ENCODE data around the gene ABCC4. TPM values are rescaled to one million over a fixed set of nuclear protein-coding genes. Genes with fewer than 3 reads are reported as not detected.

The ABCC4 gene
- total and polyA plus RNA-seq, 2 donors (not counting 1 experiment from before 2014, with no cell fraction given): 35.2 to 98.8 TPM

- Histone ChIP-seq H3K4me1 (ENCODE audit: control insufficient read depth, extremely low read depth, insufficient read depth, low read length) (no peaks in the 10 kb centered on the region), H3K27ac (ENCODE audit: insufficient read depth, low read length) (no peak overlapping the region), H2AFZ (ENCODE audit: low read length) (no peak overlapping the region), H3K9ac (ENCODE audit: insufficient read depth, low read length) (no peak overlapping the region), H3K79me2 (ENCODE audit: control insufficient read depth, insufficient read depth, low read length) (no peaks in the 10 kb centered on the region), H3K4me2 (ENCODE audit: extremely low read depth, insufficient read depth, low read length) (no peak overlapping the region), H3K9me3 (ENCODE audit: control insufficient read depth, insufficient read depth, low read depth, low read length) (no peaks in the 10 kb centered on the region), H3K4me3 (replicated peaks in 1 of 4; ENCODE audit: control extremely low read depth in 1 of 4, insufficient read depth in 1 of 4, low read depth in 3 of 4, low read length in 4 of 4) (no peak overlapping the region), H4K20me1 (ENCODE audit: control insufficient read depth, extremely low read depth, insufficient read depth, low read length) (no peaks in the 10 kb centered on the region), H3K36me3 (ENCODE audit: control insufficient read depth, insufficient read depth, low read length) (no peaks in the 10 kb centered on the region), H3K27me3 (ENCODE audit: control insufficient read depth, insufficient read depth, low read length) (no peaks in the 10 kb centered on the region)
- no peak for TF ChIP-seq CTCF (conservative IDR thresholded peaks at IDR 0.05 in 1 of 2, IDR thresholded peaks at IDR 0.05 in 1 of 2; ENCODE audit: low read depth in 1 of 2, low read length in 2 of 2)
- TF ChIP-seq EZH2 (IDR thresholded peaks at IDR 0.05; ENCODE audit: low read length, missing control alignments): no peak
- DNase-seq (ENCODE audit: low read depth in 2 of 2): no peak
These were observed 150.7 kb downstream of the ABCC4 start for GRCh38 chr13:95150555-95150954.

GRCh38 chr13:95146486-95146885 is 154.8 kb downstream of the ABCC4 start:
- H2AFZ ChIP-seq (ENCODE audit: low read length): no peak overlapping the region
- no peak for DNase-seq (ENCODE audit: low read depth in 2 of 2)
- no peaks in the 10 kb centered on the region for H4K20me1 ChIP-seq (ENCODE audit: control insufficient read depth, extremely low read depth, insufficient read depth, low read length)
- no peaks in the 10 kb centered on the region for H3K9me3 ChIP-seq (ENCODE audit: control insufficient read depth, insufficient read depth, low read depth, low read length)
- no peak overlapping the region for H3K27ac ChIP-seq (ENCODE audit: insufficient read depth, low read length)
- H3K27me3 ChIP-seq (ENCODE audit: control insufficient read depth, insufficient read depth, low read length): no peaks in the 10 kb centered on the region
- TF ChIP-seq EZH2 (IDR thresholded peaks at IDR 0.05; ENCODE audit: low read length, missing control alignments) (no peak), CTCF (conservative IDR thresholded peaks at IDR 0.05 in 1 of 2, IDR thresholded peaks at IDR 0.05 in 1 of 2; ENCODE audit: low read depth in 1 of 2, low read length in 2 of 2) (no peak)
- H3K36me3 ChIP-seq (ENCODE audit: control insufficient read depth, insufficient read depth, low read length): no peaks in the 10 kb centered on the region
- H3K4me2 ChIP-seq (ENCODE audit: extremely low read depth, insufficient read depth, low read length): no peak overlapping the region
- no peaks in the 10 kb centered on the region for H3K79me2 ChIP-seq (ENCODE audit: control insufficient read depth, insufficient read depth, low read length)
- no peak overlapping the region for H3K9ac ChIP-seq (ENCODE audit: insufficient read depth, low read length)
- no peak overlapping the region for H3K4me3 ChIP-seq (replicated peaks in 1 of 4; ENCODE audit: control extremely low read depth in 1 of 4, insufficient read depth in 1 of 4, low read depth in 3 of 4, low read length in 4 of 4)
- no peaks in the 10 kb centered on the region for H3K4me1 ChIP-seq (ENCODE audit: control insufficient read depth, extremely low read depth, insufficient read depth, low read length)

GRCh38 chr13:95145587-95145986 is 155.7 kb downstream of the ABCC4 start:
- Histone ChIP-seq H3K9ac (ENCODE audit: insufficient read depth, low read length) (no peak overlapping the region), H3K36me3 (ENCODE audit: control insufficient read depth, insufficient read depth, low read length) (no peaks in the 10 kb centered on the region), H2AFZ (ENCODE audit: low read length) (no peak overlapping the region), H3K9me3 (ENCODE audit: control insufficient read depth, insufficient read depth, low read depth, low read length) (no peaks in the 10 kb centered on the region), H3K79me2 (ENCODE audit: control insufficient read depth, insufficient read depth, low read length) (no peaks in the 10 kb centered on the region), H3K4me1 (ENCODE audit: control insufficient read depth, extremely low read depth, insufficient read depth, low read length) (no peaks in the 10 kb centered on the region), H3K4me3 (replicated peaks in 1 of 4; ENCODE audit: control extremely low read depth in 1 of 4, insufficient read depth in 1 of 4, low read depth in 3 of 4, low read length in 4 of 4) (no peak overlapping the region), H3K27me3 (ENCODE audit: control insufficient read depth, insufficient read depth, low read length) (no peaks in the 10 kb centered on the region), H3K27ac (ENCODE audit: insufficient read depth, low read length) (no peak overlapping the region), H4K20me1 (ENCODE audit: control insufficient read depth, extremely low read depth, insufficient read depth, low read length) (no peaks in the 10 kb centered on the region), H3K4me2 (ENCODE audit: extremely low read depth, insufficient read depth, low read length) (no peak overlapping the region)
- TF ChIP-seq CTCF (conservative IDR thresholded peaks at IDR 0.05 in 1 of 2, IDR thresholded peaks at IDR 0.05 in 1 of 2; ENCODE audit: low read depth in 1 of 2, low read length in 2 of 2) (no peak), EZH2 (IDR thresholded peaks at IDR 0.05; ENCODE audit: low read length, missing control alignments) (no peak)
- DNase-seq (ENCODE audit: low read depth in 2 of 2): no peak
